ENCODE results near the gene MARCKS. TPM values are rescaled to one million over a fixed set of nuclear protein-coding genes. Genes with fewer than 3 reads are reported as not detected.

Gene MARCKS
- under 1 TPM in 2 of 3 donors, not detected in 1; 0.04 to 0.12 TPM for polyA plus RNA-seq

GRCh38 chr6:113856625-113857555 is at the start of gene MARCKS:
Gene MARCKS (plus strand): TSS chr6:113857345. CDS start chr6:113857746, 401 bp downstream.
- H3K4me1 Mint-ChIP-seq, result peaks cover 7 to 9% of the 10 kb centered on the region in 2 donors
- peaks cover 0 to 12% (median 4%) of the 10 kb centered on the region in 6 donors for H3K9me3 Mint-ChIP-seq
- peak in 2 of 3 donors; percentile 26 to 37 for DNase-seq
- peak within 1 kb of the TSS in 2 of 6 donors; percentile 32 to 34 for H3K27ac Mint-ChIP-seq
- H3K36me3 Mint-ChIP-seq, result peaks cover 0 to 5% (median 0%) of the 10 kb centered on the region in 3 donors
- H3K27me3 Mint-ChIP-seq (ENCODE audit: low read depth in 3 of 3), result peaks cover 10 to 46% (median 22%) of the 10 kb centered on the region in 3 donors
- no peak within 1 kb of the TSS for H3K4me3 Mint-ChIP-seq

GRCh38 chr6:113809826-113810225 is 47.3 kb upstream of the MARCKS start:
- Mint-ChIP-seq H3K27ac (no peak overlapping the region), H3K9me3 (peaks cover 0 to 5% (median 0%) of the 10 kb centered on the region in 6 donors), H3K27me3 (ENCODE audit: low read depth in 3 of 3) (no peaks in the 10 kb centered on the region), H3K4me1 (no peaks in the 10 kb centered on the region), H3K36me3 (no peaks in the 10 kb centered on the region), H3K4me3 (no peak overlapping the region)
- DNase-seq, result no peak

GRCh38 chr6:113813142-113813541 is 44.0 kb upstream of the MARCKS start:
- Mint-ChIP-seq H3K27me3 (ENCODE audit: low read depth in 3 of 3) (no peaks in the 10 kb centered on the region), H3K36me3 (no peaks in the 10 kb centered on the region), H3K9me3 (peaks cover 0 to 2% (median 0%) of the 10 kb centered on the region in 6 donors), H3K4me1 (no peaks in the 10 kb centered on the region), H3K27ac (no peak overlapping the region), H3K4me3 (no peak overlapping the region)
- no peak for DNase-seq

- no peaks in the 10 kb centered on the region for H3K36me3 Mint-ChIP-seq
- no peak overlapping the region for H3K4me3 Mint-ChIP-seq
- H3K27ac Mint-ChIP-seq, result no peak overlapping the region
- H3K27me3 Mint-ChIP-seq (ENCODE audit: low read depth in 3 of 3), result no peaks in the 10 kb centered on the region
- H3K9me3 Mint-ChIP-seq, result peaks cover 0 to 4% (median 0%) of the 10 kb centered on the region in 6 donors
- DNase-seq, result no peak
- H3K4me1 Mint-ChIP-seq, result no peaks in the 10 kb centered on the region
Measured at GRCh38 chr6:113818578-113818977, 38.6 kb upstream of the MARCKS start.

DNA sequence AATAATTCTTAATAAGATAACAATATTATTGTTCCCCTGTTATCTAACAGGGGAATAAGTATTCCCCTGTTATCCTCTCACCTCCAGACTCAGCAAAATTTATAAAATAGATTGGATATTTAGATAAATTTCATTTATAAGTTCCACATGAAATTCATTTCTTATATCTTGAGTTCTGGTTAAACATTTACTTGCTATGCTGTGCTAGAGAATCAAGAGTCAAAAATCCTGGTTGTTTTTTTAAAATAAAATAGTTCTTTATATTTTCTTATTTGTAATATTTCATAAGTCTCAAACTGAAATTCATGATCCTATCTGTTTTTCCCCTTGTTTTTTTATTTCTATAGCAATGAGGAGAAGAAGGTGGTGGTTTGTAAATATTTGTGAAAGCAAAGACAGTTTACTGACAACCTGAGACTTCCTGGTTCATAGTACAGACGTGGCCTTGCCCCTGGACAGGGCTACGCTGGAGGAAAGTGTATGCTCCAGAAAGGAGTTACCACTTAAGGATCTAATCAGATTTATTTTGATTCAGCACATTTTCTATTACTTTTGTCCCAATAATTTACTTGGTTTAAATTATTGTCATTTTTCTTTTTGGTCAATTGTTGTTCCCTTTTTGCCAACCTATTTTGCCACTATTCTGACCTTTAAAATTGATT is 37.8 kb upstream of the MARCKS start:
- H3K4me3 Mint-ChIP-seq, result no peak overlapping the region
- no peaks in the 10 kb centered on the region for H3K4me1 Mint-ChIP-seq
- H3K9me3 Mint-ChIP-seq, result peaks cover 0 to 4% (median 0%) of the 10 kb centered on the region in 6 donors
- peaks cover 0 to 3% (median 0%) of the 10 kb centered on the region in 3 donors for H3K27me3 Mint-ChIP-seq (ENCODE audit: low read depth in 3 of 3)
- no peak overlapping the region for H3K27ac Mint-ChIP-seq
- DNase-seq, result no peak
- H3K36me3 Mint-ChIP-seq, result no peaks in the 10 kb centered on the region

GRCh38 chr6:113820761-113821160 is 36.4 kb upstream of the MARCKS start:
- peaks cover 0 to 3% (median 0%) of the 10 kb centered on the region in 3 donors for H3K27me3 Mint-ChIP-seq (ENCODE audit: low read depth in 3 of 3)
- no peak for DNase-seq
- no peaks in the 10 kb centered on the region for H3K4me1 Mint-ChIP-seq
- no peak overlapping the region for H3K27ac Mint-ChIP-seq
- peaks cover 0 to 4% (median 0%) of the 10 kb centered on the region in 6 donors for H3K9me3 Mint-ChIP-seq
- no peaks in the 10 kb centered on the region for H3K36me3 Mint-ChIP-seq
- H3K4me3 Mint-ChIP-seq, result no peak overlapping the region

DNA sequence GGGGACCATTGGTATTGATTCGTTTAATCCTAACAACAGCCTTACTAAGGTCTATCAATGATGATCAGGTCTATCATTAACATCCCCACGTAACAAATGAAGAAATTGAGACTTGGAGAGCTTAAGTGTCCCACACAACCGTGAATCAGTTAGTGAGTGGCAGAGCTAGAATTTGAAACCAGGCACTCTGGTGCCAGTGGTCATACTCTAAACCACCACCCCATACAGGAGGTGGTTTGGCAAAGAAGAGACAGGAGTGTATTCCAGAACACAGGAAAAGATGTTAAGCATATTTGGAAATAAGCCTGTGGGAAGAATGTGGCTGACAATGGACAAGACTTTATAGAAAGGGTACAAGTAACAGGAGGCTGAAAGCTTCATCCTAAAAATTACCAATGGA is 35.7 kb upstream of the MARCKS start:
- Mint-ChIP-seq H3K4me3 (no peak overlapping the region), H3K27ac (no peak overlapping the region), H3K36me3 (no peaks in the 10 kb centered on the region), H3K9me3 (peaks cover 0 to 4% (median 0%) of the 10 kb centered on the region in 6 donors), H3K27me3 (ENCODE audit: low read depth in 3 of 3) (peaks cover 0 to 3% (median 0%) of the 10 kb centered on the region in 3 donors), H3K4me1 (no peaks in the 10 kb centered on the region)
- DNase-seq, result no peak

DNA sequence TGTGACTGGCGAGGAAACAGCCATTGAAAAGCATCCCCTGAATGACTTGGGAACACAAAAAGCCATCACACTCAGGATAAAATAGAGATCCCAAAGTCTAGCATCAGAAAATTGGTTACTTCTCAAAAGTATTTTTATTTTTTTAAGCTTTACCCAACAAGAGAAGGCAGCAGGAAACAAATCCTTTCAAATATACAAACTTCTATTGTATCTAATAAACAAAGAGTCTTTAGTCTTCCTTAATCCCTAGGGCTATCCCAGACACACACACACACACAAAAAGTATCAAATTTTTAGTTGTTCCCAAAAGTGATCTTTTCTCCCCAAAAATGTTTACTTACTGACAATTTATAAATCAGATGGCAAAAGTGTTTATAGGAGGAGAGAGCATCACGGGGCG is 33.2 kb upstream of the MARCKS start:
- no peaks in the 10 kb centered on the region for H3K36me3 Mint-ChIP-seq
- peaks cover 0 to 3% (median 1%) of the 10 kb centered on the region in 3 donors for H3K27me3 Mint-ChIP-seq (ENCODE audit: low read depth in 3 of 3)
- DNase-seq, result no peak
- peaks cover 0 to 6% (median 0%) of the 10 kb centered on the region in 6 donors for H3K9me3 Mint-ChIP-seq
- no peak overlapping the region for H3K27ac Mint-ChIP-seq
- H3K4me1 Mint-ChIP-seq, result no peaks in the 10 kb centered on the region
- H3K4me3 Mint-ChIP-seq, result no peak overlapping the region

DNA sequence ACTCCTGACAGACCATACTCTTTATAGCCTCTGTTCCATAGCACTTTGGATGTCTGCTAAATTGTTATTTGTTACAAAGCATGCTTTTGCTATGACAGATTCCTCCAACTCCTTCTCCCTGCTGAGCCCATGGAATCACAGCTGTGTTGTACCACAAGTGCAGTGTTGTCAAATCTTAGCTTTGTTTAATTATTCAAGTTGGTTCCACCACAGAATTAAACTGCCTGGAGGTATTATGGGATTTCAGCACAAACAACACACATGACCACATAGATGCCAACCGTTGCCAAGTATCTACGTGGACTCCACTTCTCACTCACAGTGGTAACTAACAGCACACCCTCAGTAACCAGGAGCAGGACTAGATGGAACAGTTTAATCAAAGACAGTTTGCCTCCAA is 32.7 kb upstream of the MARCKS start:
- no peak overlapping the region for H3K4me3 Mint-ChIP-seq
- H3K27ac Mint-ChIP-seq, result no peak overlapping the region
- DNase-seq, result no peak
- peaks cover 0 to 6% (median 0%) of the 10 kb centered on the region in 6 donors for H3K9me3 Mint-ChIP-seq
- H3K27me3 Mint-ChIP-seq (ENCODE audit: low read depth in 3 of 3), result peaks cover 0 to 3% (median 1%) of the 10 kb centered on the region in 3 donors
- H3K4me1 Mint-ChIP-seq, result no peaks in the 10 kb centered on the region
- no peaks in the 10 kb centered on the region for H3K36me3 Mint-ChIP-seq

DNA sequence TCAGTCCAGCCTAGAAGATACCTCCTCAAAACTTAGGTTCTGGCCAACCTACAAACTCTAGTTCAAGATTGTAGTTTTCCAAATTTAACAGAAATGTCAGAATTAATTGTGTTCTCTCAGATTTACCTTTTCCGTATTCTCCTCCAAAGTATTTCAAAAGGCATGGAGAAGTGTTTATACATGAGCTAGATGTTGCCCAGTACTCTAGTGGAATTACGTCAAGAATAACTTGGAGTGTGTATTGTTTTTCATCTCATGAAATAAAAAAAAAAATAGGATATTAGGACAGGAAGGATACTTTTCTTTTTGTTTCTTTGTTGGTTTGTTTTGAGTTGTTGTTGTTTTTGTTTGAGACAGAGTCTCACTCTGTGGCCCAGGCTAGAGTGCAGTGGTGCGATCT is 32.3 kb upstream of the MARCKS start:
- Mint-ChIP-seq H3K27me3 (ENCODE audit: low read depth in 3 of 3) (peaks cover 0 to 3% (median 1%) of the 10 kb centered on the region in 3 donors), H3K36me3 (no peaks in the 10 kb centered on the region), H3K27ac (no peak overlapping the region), H3K4me1 (no peaks in the 10 kb centered on the region), H3K4me3 (no peak overlapping the region), H3K9me3 (peaks cover 0 to 5% (median 0%) of the 10 kb centered on the region in 6 donors)
- DNase-seq, result no peak

DNA sequence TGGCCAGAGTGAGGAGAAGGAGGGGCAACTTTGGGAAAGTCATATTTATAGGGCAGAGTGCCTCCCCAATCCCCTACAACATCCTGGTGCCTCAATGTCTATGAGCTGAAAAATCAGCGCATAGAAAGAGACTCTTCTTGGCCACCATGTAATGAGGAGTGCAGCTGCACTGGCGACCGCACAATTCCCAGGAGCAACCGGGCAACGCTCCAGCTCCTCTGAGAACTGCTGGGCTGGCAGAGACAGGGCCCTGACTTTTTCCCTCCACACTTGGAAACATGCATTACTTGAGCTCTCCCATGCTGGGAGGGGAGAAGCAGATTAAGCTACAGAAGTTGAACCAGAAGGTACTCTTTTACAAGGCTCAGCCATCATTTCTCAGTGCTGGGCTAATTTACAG is 31.4 kb upstream of the MARCKS start:
- no peak for DNase-seq
- no peaks in the 10 kb centered on the region for H3K36me3 Mint-ChIP-seq
- no peaks in the 10 kb centered on the region for H3K4me1 Mint-ChIP-seq
- H3K9me3 Mint-ChIP-seq, result peaks cover 0 to 5% (median 0%) of the 10 kb centered on the region in 6 donors
- no peak overlapping the region for H3K4me3 Mint-ChIP-seq
- H3K27ac Mint-ChIP-seq, result no peak overlapping the region
- peaks cover 0 to 3% (median 1%) of the 10 kb centered on the region in 3 donors for H3K27me3 Mint-ChIP-seq (ENCODE audit: low read depth in 3 of 3)

- H3K4me1 Mint-ChIP-seq, result no peaks in the 10 kb centered on the region
- H3K36me3 Mint-ChIP-seq, result no peaks in the 10 kb centered on the region
- no peak for DNase-seq
- no peak overlapping the region for H3K27ac Mint-ChIP-seq
- H3K9me3 Mint-ChIP-seq, result peaks cover 0 to 2% (median 0%) of the 10 kb centered on the region in 6 donors
- peaks cover 0 to 1% (median under 1%) of the 10 kb centered on the region in 3 donors for H3K27me3 Mint-ChIP-seq (ENCODE audit: low read depth in 3 of 3)
- no peak overlapping the region for H3K4me3 Mint-ChIP-seq
Measured at GRCh38 chr6:113828984-113829695, 28.0 kb upstream of the MARCKS start.

DNA sequence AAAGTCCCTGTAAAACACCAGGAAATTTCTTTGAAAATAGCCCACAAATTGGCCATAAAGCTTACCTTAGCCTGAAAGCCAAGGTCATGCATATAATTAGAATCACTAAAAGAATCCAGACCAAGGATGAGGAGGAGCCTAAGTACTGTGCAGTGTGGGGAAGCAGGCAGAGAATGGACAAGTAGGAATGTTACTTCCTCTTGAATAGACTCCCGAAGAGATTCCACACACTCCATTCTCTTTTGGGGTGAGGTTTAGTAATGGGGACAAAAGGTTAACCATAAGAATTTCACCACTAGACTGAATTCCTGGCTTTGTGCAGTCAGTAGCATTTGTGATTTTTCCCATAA is 27.5 kb upstream of the MARCKS start:
- H3K4me1 Mint-ChIP-seq, result no peaks in the 10 kb centered on the region
- no peaks in the 10 kb centered on the region for H3K36me3 Mint-ChIP-seq
- no peak for DNase-seq
- H3K27me3 Mint-ChIP-seq (ENCODE audit: low read depth in 3 of 3), result peaks cover 0 to 1% (median 0%) of the 10 kb centered on the region in 3 donors
- H3K27ac Mint-ChIP-seq, result no peak overlapping the region
- no peak overlapping the region for H3K4me3 Mint-ChIP-seq
- peaks cover 0 to 2% (median 0%) of the 10 kb centered on the region in 6 donors for H3K9me3 Mint-ChIP-seq
